Ovary (tissue), 3 donors: ENCODE measurements around the gene KDM8.

Experiments used
- EP300 ChIP-seq: sonication (generic); formaldehyde crosslinking; IDR thresholded peaks from one replicate; pipeline ENCODE4 v1.6.1; 2017; ENCODE audit warnings: antibody characterized with exemption
- POLR2A ChIP-seq: fragments of 450-650 bp; IDR thresholded peaks from one replicate; pipeline ENCODE4 v1.6.1; 2017; ENCODE audit warnings: antibody characterized with exemption, mild to moderate bottlenecking, moderate library complexity
- TF ChIP-seq, protein P1 (sequence below), 3 donors: fragments of 450-650 bp in 2 of 3; fragments of 200-600 bp in 1 of 3; IDR thresholded peaks; one replicate each; pipeline versions ENCODE4 v1.5.1 to v1.8.0; 2016 to 2022; ENCODE audit warnings: antibody characterized with exemption in 3 of 3, mild to moderate bottlenecking in 1 of 3
- donor health status: DM: no; HTN: no; CAD: no.

DNA sequence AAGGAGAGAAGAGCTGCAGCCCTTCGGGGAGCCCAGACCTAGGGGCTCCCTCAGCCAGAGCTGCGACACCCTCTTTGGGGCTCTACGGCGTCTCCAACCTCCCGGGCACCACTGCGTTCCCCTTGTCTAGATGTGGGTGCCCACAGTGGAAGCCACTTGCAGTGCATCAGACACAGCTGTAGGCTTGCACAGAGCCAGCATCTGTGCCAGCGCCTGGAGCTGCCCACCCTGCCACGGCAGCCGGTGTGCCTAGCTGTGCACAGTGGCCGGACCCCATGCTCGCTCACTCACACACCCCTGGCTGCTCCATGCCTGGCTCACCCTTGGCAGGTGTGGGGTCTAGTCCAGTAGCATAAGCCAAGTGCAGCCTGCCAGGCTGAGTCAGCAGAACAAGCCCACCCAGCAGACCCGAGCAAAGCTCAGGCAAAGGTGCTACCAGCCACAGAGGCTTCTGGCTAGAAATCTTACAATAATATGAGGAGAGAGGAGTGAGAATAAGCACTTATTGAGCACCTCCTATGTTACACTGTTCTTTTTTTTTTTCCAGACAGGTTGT lies 12.9 kb upstream of the KDM8 start:
- TF ChIP-seq, protein P1, sequence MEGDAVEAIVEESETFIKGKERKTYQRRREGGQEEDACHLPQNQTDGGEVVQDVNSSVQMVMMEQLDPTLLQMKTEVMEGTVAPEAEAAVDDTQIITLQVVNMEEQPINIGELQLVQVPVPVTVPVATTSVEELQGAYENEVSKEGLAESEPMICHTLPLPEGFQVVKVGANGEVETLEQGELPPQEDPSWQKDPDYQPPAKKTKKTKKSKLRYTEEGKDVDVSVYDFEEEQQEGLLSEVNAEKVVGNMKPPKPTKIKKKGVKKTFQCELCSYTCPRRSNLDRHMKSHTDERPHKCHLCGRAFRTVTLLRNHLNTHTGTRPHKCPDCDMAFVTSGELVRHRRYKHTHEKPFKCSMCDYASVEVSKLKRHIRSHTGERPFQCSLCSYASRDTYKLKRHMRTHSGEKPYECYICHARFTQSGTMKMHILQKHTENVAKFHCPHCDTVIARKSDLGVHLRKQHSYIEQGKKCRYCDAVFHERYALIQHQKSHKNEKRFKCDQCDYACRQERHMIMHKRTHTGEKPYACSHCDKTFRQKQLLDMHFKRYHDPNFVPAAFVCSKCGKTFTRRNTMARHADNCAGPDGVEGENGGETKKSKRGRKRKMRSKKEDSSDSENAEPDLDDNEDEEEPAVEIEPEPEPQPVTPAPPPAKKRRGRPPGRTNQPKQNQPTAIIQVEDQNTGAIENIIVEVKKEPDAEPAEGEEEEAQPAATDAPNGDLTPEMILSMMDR (IDR thresholded peaks at IDR 0.05), result no peak
- no peak for TF ChIP-seq POLR2A
- TF ChIP-seq EP300, result no peak
